EH (cell line): ENCODE data around the gene HYAL2.

ENCODE experiments used
- DNase-seq: peaks from one replicate; pipeline ENCODE4 v3.0.0-alpha.2; 2015; ENCODE audit warnings: low read depth

HYAL2 gene

DNA sequence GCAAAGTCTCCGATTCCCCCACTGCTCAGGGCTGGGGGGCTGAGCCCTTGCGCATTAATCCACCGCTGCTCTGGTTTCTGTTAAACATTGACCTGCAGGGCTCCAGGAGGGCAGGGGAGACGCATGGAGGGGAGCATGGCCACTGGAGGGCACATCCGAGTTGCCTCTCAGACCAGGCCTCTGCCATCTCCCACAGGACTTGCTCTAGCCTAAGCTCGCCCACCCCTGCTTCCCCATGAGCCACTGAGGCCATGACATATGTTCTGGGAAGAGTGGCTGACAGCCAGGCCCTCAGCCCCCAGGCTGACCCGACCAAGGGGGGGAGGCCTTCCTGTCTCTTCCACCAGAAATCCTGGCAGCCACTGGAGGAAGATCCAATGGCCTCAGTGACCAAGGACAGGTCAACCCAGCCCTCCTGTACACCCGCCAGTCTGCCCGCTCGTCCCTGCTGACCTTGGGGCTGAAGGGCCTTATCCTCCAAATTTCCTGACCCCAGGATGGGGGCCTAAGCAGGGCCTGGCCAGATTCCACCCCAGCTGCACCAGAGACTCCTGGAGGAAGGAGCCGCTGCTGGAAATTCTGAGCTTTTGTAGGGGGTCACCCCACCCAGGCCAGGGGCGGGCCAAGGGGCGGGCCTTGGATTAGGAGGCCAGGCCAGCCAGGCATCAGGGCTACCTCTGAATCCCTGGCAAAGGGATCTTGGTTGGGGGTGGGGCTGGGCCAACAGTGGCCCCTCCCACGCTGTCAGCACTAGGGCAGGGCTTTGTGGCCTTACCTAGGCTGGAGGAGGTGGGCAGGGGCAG is 19.3 kb downstream of the HYAL2 start, which contains the start of gene HYAL1:
Gene HYAL1, minus strand, starts transcription at position 562 of the 803 bp plus-strand sequence. CDS start 618 bp downstream, outside the sequence.
- DNase-seq: peak; percentile 23

DNA sequence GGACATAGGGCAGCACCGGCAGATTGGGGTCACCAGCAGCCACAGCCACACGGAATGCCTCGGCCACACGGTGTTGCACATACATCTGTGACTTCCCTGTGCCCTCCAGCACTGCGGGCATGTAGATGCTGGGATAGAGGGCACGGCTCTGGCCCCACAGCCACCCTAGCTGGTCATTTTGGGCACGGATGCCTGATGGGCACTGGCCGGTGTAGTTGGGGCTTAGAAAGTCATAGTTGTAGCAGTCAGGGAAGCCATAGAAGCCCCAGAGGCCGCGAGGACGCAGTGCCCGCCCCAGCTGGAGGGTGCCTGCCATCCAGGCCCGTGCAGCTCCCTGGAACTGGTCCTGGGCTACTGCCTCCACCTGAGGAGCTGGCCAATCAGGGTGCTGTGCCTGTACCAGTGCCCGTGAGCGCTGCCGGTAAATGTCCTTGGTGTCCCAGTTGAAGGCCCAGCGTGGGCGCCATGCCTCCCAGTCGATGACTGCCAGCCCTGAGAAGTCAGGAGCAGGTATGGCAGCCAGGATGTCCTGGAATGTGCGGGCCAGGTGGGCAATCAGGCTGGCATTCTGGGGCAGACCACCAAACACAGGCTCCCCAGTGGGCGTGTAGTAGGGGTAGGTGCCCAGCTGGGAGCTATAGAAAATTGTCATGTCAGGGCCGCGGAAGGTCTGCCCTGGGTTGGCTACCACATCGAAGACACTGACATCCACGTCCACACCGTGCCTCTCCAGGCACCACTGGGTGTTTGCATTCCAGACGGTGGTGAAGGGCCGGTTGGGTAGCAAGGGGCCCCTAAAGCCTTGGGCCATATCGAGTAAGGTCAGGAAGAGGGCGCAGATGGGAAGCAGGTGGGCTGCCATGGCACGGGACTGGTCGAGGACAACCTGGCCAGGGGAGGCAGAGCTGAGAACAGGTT is 20.2 kb downstream of the HYAL2 start:
- DNase-seq: no peak

DNA sequence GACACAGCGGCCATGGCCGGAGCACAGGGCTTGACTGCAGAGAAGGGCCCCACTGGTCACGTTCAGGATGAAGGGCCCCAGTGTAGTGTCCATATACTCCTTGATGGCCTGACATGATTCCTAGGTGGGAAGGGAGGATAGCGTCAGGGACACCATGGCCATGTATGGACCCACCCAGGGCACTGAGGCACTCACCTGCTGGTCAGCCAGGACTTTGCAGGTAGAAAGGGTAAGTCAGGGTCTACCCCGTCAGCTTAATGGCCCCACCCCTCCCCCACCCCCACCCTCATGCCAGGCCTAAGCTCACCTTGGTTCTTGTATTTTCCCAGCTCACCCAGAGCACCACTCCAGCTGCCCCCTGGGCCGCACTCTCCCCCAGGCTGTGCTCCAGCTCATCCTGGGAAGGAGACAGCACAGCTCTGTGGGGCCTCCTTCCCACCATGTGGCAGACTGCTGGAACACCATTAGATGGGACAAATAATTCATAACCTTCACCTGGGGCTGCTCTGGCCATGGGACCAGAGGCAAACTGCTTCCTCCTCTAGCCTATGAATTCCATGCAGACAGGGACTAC is 21.8 kb downstream of the HYAL2 start:
- DNase-seq: no peak

DNA sequence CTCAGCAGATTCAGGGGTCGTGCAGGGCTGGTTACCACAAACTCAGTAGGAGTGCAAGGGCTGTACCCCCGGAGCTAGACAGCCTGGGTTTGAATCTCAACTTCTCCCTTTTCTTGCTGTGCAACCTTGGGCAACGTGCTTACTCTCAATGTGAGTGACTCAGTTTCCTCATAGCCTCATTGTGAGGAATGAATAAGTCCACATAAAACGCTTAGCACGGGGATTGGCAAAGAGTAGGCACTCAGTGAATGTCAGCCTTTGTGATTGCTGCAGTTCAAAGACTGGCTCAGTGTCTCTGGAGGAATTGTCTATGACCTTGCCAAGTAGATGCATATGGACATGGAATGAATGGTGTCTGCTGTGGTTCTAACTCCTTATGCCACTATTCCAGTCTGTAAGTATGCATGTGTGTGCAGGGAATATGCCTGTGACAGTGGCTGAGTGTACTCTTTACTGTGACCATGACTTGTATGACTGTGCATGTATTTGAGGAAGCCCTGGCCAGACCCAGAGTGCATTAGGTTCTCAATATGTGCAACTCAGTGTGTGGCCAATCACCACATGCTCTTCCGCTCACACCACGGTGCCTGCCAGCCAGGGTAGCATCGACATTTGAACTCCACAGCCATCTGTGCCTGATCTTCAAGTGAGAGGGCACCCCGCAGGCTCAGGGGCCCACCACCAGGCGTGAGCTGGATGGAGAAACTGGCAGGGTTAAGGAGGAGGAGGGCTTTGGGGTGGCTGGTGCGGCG is 22.4 kb downstream of the HYAL2 start:
- DNase-seq: peak; percentile 54

DNA sequence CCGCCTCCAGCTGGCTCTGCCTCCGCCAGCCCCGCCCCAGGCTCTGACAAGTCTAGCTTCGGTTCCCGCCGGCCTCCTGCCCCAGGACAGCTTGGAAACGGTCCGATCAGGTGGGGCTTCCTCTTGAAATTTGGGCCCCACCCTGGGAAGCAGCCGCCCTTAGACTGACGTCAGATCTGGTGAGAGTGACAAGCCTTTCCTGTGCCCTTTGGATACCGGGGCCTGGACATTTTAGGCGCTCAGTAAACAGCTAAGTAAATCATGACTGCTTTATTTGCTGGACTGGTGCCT is 23.0 kb downstream of the HYAL2 start:
- DNase-seq: no peak

DNA sequence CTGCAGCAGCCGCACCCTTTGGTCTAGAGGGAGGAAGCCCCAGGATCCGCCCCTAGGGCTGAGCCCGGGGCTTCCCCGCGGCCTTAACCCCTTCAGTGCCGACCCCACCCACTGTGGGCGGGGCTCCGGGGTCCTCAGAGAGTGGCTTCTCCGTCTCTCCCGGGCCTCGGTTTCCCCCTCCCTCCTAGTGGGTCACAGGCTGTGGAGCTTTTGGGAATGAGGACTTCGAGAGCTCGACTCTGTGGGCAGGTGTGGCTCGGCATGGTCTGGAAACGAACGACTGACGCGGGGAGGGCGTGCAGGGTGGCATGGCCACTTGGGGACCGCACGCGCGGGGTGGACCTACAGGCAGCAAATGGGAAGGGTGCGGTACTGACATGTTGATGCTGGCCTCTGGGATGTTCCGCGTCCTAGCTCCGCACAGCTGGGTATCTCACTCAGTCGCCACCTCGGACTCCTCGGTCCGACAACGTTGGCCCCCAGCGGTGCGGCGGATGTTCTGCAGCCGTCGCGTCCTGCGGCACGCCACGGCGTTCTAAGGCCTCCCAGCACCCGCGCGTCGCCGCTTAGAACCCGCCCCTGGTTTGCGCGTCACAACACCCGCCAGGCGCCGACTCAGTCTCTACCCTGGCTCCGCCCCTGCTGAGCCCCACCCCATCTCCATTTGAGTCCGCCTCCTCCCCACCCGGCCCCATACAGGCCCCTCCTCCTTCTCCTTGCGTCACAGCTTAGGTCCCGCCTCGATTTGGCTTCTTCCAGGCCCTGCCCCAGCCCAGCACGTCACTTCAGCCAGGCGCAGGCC is 23.5 kb downstream of the HYAL2 start, which contains the start of the genes HYAL3 and NAA80:
Gene HYAL3, minus strand, starts transcription at position 570 of the 802 bp plus-strand sequence. CDS start 3,803 bp downstream, outside the sequence.
Gene NAA80, minus strand, starts transcription at position 570 of the 802 bp plus-strand sequence. CDS start 1,942 bp downstream, outside the sequence.
- DNase-seq: peak; percentile 100

DNA sequence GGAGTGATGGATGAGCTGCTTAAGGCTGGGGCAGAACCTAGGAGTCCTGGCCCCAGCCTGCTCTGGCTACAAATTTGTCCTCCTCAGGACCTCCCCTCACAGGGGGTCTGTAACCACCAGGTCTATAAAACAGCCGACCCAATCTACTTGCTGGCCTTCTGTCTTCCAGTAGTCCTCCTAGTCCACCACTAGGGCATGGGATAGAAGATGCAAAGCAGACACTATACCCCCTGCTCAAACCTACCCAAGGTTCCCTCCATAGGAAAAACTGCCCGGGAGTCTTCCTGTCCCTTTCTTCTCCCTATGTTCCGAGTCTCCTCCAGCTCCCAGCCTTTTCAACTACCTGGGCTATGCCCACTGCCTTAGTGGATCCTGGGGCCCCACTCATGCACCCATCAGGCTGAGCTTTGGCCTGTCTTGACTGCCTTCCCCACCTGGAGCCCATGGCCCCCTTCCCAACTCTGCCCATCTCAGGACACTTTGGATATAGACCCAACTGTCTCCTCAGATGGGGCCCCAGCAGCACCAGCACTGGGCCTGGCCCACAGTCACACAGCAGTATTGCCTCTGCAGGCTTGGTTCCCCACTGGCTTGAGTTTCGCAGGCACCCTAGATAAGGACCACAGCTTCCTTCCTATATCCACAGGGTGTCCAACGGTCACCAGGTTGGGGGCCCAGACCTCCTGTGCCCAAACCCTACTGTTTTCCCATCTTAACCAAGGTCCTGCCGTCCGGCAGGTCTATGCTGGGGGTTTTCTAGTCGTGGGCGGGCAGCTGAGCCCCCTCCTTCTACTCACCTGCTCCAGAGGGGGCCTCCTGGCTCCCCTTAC is 24.4 kb downstream of the HYAL2 start:
- no peak for DNase-seq

DNA sequence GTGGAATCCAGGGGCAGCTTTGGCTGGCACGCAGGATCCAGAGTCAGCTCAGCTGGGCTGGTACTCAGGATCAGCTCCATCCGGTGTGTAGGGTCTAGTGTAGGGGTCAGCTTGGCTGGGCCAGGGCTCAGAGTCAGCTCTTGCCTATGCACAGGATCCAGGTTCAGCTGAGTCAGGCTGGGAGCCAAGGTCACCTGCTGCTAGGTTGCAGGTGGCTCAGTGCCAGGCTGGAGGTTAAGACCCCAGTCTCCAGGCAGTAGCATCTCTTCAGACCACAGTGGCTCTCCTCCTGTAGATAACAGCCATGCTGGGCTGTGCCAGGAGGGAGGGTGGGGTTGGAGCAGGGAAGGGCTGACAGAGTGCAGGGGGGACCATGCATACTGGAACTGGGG is 25.2 kb downstream of the HYAL2 start:
- no peak for DNase-seq

DNA sequence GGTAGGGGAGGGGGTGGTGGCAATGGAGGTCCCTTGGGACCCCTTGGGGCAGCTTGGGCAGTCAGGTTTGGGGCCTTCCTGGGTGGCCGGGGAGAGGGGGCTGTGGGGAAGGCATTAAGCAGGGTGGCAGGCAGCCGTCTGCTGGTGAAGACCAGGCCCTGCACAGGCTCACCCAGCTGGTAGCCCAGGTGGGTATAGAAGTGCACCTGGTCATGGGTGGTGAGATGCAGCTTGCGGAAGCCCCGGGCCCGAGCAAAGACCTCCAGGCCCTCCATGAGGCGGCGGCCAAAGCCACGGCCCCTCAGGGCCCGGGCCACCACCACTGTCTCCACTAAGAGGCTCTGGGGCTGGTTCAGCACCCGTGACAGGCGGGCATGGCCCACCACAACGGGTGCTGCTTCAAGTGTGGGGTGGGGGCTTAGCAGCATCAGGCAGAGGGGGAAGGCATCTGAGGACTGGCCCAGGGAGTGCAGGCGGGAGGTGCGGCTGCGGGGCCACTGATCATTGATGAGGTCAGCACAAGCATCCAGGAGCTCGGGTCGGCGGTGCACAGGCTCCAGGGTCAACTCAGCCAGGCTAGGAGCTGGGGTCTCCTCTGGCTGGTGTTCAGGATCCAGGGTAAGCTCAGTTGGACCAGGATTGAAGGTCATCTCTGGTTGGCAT is 25.7 kb downstream of the HYAL2 start:
- no peak for DNase-seq

DNA sequence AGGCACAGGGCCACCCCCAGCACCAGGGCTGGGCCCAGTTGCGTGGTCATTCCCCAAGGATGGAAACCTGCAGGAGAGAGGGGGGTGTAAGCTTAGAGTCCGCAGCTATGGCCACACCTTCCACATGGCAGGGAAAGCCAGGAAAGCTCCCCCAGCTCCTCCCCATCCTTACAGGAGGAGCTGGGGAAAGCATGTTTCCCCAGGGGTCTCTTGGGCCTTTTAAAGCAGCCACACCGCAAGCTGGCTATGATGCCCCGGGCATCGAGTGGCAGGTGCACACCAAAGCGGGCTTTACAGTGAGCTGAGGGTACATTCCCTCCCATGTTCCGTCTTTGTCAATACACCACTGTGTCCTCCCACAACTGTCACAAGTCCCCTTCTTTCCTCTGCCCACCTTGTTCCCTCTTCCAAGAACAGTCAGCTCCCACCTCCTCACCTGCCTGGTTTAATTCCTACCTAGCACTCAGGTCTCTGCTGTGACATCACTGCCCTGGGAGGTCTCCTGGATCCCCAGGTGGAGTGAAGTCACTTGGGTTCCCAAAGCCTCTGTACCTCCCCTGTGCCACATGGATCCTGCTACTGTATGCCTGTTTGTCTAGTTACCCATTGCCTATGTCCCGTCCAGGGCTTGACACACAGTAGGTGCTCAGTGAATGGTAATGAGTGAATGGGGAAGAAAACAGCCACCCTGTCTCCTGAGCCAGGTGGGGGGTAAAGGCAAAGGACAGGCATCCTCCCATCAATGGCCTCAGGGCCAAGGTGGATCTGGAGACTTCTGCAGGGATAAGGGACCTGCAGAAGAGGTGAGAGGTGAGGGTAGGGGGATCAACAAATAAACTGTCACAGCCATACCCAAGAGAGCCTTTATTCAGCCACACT is 26.8 kb downstream of the HYAL2 start:
- DNase-seq: no peak

DNA sequence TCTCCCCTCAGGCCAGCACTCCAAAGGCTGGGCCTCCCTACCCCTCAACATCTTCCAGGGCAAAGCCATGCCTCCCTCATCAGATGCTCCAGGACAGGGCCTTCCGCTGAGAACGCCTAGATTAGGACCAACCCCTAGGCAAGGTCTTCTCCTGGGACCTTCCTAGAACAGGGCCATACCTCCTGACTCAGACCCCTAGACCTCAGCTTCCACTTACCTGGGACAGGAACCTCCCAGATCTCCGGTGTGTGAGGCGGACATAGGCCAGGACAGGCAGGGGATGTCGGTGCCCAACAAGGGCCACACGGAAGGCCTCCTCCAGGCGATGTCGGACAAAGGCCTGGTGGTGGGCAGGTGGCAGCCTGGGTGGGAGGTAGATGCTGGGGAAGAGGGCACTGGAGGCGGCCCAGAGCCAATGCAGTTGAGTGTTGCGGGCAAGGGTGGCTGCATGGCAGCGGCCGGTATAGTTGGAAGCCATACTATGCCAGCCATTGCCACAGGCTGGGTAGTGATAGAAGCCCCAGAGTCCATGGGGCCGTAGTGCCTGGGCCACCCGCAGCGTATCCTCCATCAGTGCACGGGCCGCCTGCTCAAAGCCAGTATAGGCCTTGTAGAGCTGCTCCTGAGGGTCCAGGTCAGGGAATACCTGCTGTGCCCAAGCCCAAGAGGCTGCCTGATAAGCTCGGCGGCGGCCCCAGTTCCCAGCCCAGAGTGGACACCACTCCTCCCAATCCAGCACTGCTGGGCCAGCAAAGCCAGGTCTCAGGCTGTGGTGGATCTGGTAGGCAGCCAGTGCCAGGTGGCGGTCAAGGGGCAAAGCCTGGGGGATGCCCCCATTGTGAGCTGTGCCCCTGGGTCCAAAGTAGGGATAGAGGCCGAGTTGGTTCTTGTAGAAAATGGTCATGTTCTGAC is 27.8 kb downstream of the HYAL2 start:
- no peak for DNase-seq

DNA sequence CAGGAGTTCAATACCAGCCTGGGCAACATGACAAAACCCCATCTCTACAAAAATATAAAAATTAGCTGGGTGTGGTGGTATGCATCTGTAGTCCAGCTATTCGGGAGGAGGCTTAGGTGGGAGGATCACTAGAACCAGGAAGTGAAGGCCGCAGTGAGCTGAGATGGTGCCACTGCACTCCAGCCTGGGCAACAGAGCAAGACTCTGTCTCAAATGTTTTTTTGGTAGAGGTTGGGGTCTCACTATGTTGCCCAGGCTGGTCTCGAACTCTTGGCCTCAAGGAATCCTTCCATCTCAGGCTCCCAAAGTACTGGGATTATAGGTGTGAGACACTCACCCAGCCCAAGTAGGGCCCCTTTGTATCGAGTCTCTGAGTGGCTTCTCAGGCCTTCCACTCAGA is 28.5 kb downstream of the HYAL2 start:
- no peak for DNase-seq

DNA sequence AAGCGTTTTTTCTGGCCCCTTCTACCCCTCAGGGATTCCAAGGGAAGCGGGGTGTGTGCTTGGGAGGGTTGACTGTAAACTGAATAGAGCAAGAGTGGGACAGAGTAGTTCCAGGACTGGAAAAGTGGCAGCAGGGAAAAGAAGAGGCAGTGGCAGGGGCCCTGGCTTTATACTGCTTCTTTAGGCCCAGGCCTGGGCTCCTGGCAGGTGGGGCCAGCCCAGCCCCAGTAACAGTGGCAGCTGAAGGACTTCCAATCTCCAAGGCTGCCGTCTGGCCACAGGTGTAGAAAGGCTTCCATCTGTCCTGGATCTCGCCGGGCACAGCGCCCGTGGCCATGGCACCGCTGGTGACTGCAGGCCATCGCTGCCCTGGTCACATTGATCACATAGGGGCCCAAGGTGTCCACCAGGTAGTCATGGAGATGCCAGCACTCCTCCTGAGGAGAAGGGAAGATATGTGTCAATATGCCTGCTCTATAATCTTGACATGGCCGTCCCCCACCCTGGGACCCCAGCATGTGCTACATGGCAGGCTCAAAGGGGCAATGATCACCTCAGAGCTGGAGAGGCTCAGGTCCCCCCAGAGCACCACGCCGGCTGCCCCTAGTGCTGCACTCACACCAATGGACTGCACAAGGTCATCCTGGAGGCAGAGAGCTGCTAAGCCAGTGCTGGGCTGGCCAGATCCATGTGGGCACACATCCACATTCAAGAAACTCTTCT is 29.3 kb downstream of the HYAL2 start:
- DNase-seq: no peak

DNA sequence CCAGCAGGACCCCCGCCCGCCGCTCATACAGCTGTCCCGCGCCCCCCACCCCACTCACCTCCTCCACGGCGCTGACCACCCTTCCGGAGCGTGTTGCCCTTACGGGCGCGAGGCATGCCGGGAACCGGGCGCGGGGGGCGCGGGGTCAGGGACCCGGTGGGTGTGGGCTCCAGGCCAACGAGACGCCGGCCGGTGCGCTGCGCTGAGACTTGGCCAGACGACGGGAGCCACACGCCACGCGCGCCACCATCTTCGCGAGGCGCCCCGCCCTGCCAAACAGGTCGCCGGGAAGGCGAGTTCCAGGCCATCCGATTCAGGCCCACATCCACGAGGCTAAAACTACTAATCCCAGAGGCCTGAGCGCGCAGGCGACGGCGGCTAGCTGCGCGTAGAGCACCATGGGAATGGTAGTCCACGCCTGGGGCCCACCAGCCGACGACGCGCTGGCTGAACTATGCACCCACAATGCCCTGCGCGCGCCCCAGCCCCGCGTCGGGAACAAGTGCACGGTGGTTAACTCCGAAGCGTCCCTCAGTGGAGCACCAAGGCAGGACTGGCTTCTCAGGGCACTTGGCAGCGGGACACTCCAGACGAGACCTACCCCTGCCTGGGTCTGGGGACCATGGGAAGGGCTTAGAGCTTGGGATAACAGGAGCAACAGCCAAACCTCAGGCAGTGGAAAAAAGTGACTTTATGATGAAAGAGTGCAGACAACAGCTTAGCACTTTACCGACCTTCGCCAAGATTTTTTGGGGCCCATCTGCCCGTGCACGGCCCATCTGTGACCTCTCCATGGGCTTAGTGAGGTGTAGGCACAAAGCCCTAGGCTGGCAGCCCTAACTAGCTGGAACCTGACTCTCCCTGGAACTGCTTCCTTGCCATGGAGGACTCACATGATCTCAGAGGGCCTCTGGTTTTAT is 30.1 kb downstream of the HYAL2 start, which contains the start of gene IFRD2:
Gene IFRD2, minus strand, starts transcription at position 271 of the 920 bp plus-strand sequence. Its CDS starts 155 bp downstream, at position 116.
- DNase-seq: peak; percentile 98

DNA sequence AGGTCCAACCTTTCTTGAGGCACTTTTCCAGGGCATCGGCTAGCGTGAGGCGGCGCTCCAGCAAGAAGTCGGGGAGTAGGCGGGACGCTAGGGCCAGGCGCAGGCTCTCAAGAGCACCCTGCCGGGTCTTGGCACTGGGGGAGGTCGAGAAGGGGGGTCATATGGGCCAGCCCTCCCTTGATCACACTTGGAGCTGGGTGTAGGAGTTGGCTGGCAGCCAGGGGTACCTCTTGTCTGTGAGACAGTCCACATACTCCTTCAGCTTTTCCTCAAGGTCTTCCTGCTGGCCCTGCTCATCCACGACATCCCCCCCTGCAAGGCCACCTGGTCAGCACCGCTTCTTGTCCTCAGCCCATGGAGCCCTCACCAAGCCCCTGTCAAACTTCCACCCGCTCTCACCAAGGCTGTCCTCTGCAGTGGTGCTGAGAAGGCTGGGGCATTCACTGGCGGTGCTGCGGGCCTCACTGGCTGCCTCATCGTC is 32.3 kb downstream of the HYAL2 start:
- DNase-seq: no peak
